Activated CD4-positive, alpha-beta T cell treated with anti-CD3 and anti-CD28 coated beads, Interleukin-2, amount 10 ng/mL, durations not matched to agents 24 days and 14 days (primary cell): ENCODE measurements around the gene ATRNL1. TPM values are rescaled to one million over a fixed set of nuclear protein-coding genes. Genes with fewer than 3 reads are reported as not detected.

ENCODE experiments used
- DNase-seq: peaks from one replicate; pipeline ENCODE4 v3.0.0; 2022
- H3K27ac Mint-ChIP-seq: one replicate; pipeline ENCODE4 v1.8.0; 2022; ENCODE audit warnings: mild to moderate bottlenecking, mixed read lengths
- H3K27me3 Mint-ChIP-seq: one replicate; pipeline ENCODE4 v1.8.0; 2022; ENCODE audit warnings: mixed read lengths
- H3K36me3 Mint-ChIP-seq: one replicate; pipeline ENCODE4 v1.8.0; 2022; ENCODE audit warnings: low read depth, mild to moderate bottlenecking, mixed read lengths
- H3K4me1 Mint-ChIP-seq: one replicate; pipeline ENCODE4 v1.8.0; 2021; ENCODE audit warnings: mixed read lengths
- H3K4me3 Mint-ChIP-seq: one replicate; pipeline ENCODE4 v1.8.0; 2022; ENCODE audit warnings: mild to moderate bottlenecking, moderate library complexity, mixed read lengths
- H3K9me3 Mint-ChIP-seq: one replicate; pipeline ENCODE4 v1.8.0; 2021; ENCODE audit warnings: mixed read lengths
- intact Hi-C: fragments of 100-400 bp; cut with micrococcal nuclease; formaldehyde crosslinking; loops from one replicate; pipeline ENCODE4 v1.15.1; 2023
- total RNA-seq: library from RNA; stranded (reverse); gene quantifications from 2 replicates; pipeline ENCODE4 v1.2.3, GENCODE V29; 2022

Gene ATRNL1
- 0.17 and 0.26 TPM in 2 replicates for total RNA-seq

GRCh38 chr10:115093286-115093775 is at the start of gene ATRNL1:
TSS of gene ATRNL1 (plus strand) at chr10:115093365. CDS start at chr10:115093751, 386 bp downstream.
- DNase-seq = no peak
- H3K4me1 Mint-ChIP-seq = peaks cover 10% of the 10 kb centered on the region
- peaks cover 57% of the 10 kb centered on the region for H3K27me3 Mint-ChIP-seq
- H3K4me3 Mint-ChIP-seq = peak within 1 kb of the TSS; percentile 81
- intact Hi-C loops = loop anchor here (10.0 kb wide), 2 partner anchors 159 to 219 kb away; partner anchors contain the start of gene TRUB1
- no peaks in the 10 kb centered on the region for H3K9me3 Mint-ChIP-seq
- H3K36me3 Mint-ChIP-seq = no peaks in the 10 kb centered on the region
- no peak within 1 kb of the TSS for H3K27ac Mint-ChIP-seq

GRCh38 chr10:115043719-115044118 is 49.4 kb upstream of the ATRNL1 start:
- Mint-ChIP-seq H3K4me1 (no peaks in the 10 kb centered on the region), H3K27ac (no peak overlapping the region), H3K4me3 (no peak overlapping the region), H3K9me3 (no peaks in the 10 kb centered on the region), H3K27me3 (peaks cover 4% of the 10 kb centered on the region), H3K36me3 (no peaks in the 10 kb centered on the region)
- no peak for DNase-seq
- intact Hi-C loops = no loop called here

- Mint-ChIP-seq H3K27ac (no peak overlapping the region), H3K27me3 (peaks cover 4% of the 10 kb centered on the region), H3K4me1 (no peaks in the 10 kb centered on the region), H3K9me3 (no peaks in the 10 kb centered on the region), H3K4me3 (no peak overlapping the region), H3K36me3 (no peaks in the 10 kb centered on the region)
- no peak for DNase-seq
- intact Hi-C loops = no loop called here
These were observed 48.3 kb upstream of the ATRNL1 start for GRCh38 chr10:115044891-115045290.

- Mint-ChIP-seq H3K4me3 (no peak overlapping the region), H3K27me3 (peaks cover 7% of the 10 kb centered on the region), H3K27ac (no peak overlapping the region), H3K36me3 (no peaks in the 10 kb centered on the region), H3K9me3 (no peaks in the 10 kb centered on the region), H3K4me1 (no peaks in the 10 kb centered on the region)
- DNase-seq = no peak
- intact Hi-C loops = no loop called here
These were observed 47.7 kb upstream of the ATRNL1 start for GRCh38 chr10:115045499-115045898.

- no peaks in the 10 kb centered on the region for H3K36me3 Mint-ChIP-seq
- peaks cover 7% of the 10 kb centered on the region for H3K27me3 Mint-ChIP-seq
- DNase-seq = no peak
- no peak overlapping the region for H3K4me3 Mint-ChIP-seq
- intact Hi-C loops = no loop called here
- no peaks in the 10 kb centered on the region for H3K9me3 Mint-ChIP-seq
- no peaks in the 10 kb centered on the region for H3K4me1 Mint-ChIP-seq
- H3K27ac Mint-ChIP-seq = no peak overlapping the region
These were observed 46.4 kb upstream of the ATRNL1 start for GRCh38 chr10:115046686-115047236.

- Mint-ChIP-seq H3K27ac (no peak overlapping the region), H3K4me1 (no peaks in the 10 kb centered on the region), H3K27me3 (peaks cover 7% of the 10 kb centered on the region), H3K4me3 (no peak overlapping the region), H3K9me3 (no peaks in the 10 kb centered on the region), H3K36me3 (no peaks in the 10 kb centered on the region)
- DNase-seq = no peak
- intact Hi-C loops = no loop called here
These were observed 45.5 kb upstream of the ATRNL1 start for GRCh38 chr10:115047705-115048104.

- H3K27ac Mint-ChIP-seq = no peak overlapping the region
- no peaks in the 10 kb centered on the region for H3K4me1 Mint-ChIP-seq
- H3K27me3 Mint-ChIP-seq = peaks cover 9% of the 10 kb centered on the region
- H3K4me3 Mint-ChIP-seq = no peak overlapping the region
- DNase-seq = no peak
- H3K9me3 Mint-ChIP-seq = no peaks in the 10 kb centered on the region
- H3K36me3 Mint-ChIP-seq = no peaks in the 10 kb centered on the region
- intact Hi-C loops = no loop called here
These were observed 43.8 kb upstream of the ATRNL1 start for GRCh38 chr10:115049318-115049717.

- no peak for DNase-seq
- Mint-ChIP-seq H3K36me3 (no peaks in the 10 kb centered on the region), H3K27me3 (peaks cover 10% of the 10 kb centered on the region), H3K4me1 (no peaks in the 10 kb centered on the region), H3K27ac (no peak overlapping the region), H3K9me3 (no peaks in the 10 kb centered on the region), H3K4me3 (no peak overlapping the region)
- intact Hi-C loops = no loop called here
These were observed 43.2 kb upstream of the ATRNL1 start for GRCh38 chr10:115049960-115050359.

- H3K27me3 Mint-ChIP-seq = peaks cover 12% of the 10 kb centered on the region
- intact Hi-C loops = no loop called here
- H3K9me3 Mint-ChIP-seq = no peaks in the 10 kb centered on the region
- DNase-seq = no peak
- H3K27ac Mint-ChIP-seq = no peak overlapping the region
- no peaks in the 10 kb centered on the region for H3K4me1 Mint-ChIP-seq
- no peak overlapping the region for H3K4me3 Mint-ChIP-seq
- H3K36me3 Mint-ChIP-seq = no peaks in the 10 kb centered on the region
These were observed 42.7 kb upstream of the ATRNL1 start for GRCh38 chr10:115050375-115051010.

GRCh38 chr10:115051216-115051615 is 41.9 kb upstream of the ATRNL1 start:
- no peak overlapping the region for H3K4me3 Mint-ChIP-seq
- no peak for DNase-seq

GRCh38 chr10:115052226-115052625 is 40.9 kb upstream of the ATRNL1 start:
- no peak overlapping the region for H3K4me3 Mint-ChIP-seq
- intact Hi-C loops = no loop called here

More at GRCh38 chr10:115051216-115051615, 41.9 kb upstream of the ATRNL1 start:
- Mint-ChIP-seq H3K27me3 (peaks cover 12% of the 10 kb centered on the region), H3K4me1 (no peaks in the 10 kb centered on the region), H3K27ac (no peak overlapping the region), H3K36me3 (no peaks in the 10 kb centered on the region), H3K9me3 (no peaks in the 10 kb centered on the region)
- intact Hi-C loops = no loop called here

GRCh38 chr10:115052728-115053127 is 40.4 kb upstream of the ATRNL1 start:
- no peaks in the 10 kb centered on the region for H3K9me3 Mint-ChIP-seq
- H3K27ac Mint-ChIP-seq = no peak overlapping the region
- no peak overlapping the region for H3K4me3 Mint-ChIP-seq
- no peak for DNase-seq
- H3K27me3 Mint-ChIP-seq = peaks cover 14% of the 10 kb centered on the region
- H3K36me3 Mint-ChIP-seq = no peaks in the 10 kb centered on the region
- no peaks in the 10 kb centered on the region for H3K4me1 Mint-ChIP-seq
- intact Hi-C loops = no loop called here

More at GRCh38 chr10:115052226-115052625, 40.9 kb upstream of the ATRNL1 start:
- H3K27ac Mint-ChIP-seq = no peak overlapping the region
- H3K27me3 Mint-ChIP-seq = peaks cover 14% of the 10 kb centered on the region
- no peaks in the 10 kb centered on the region for H3K36me3 Mint-ChIP-seq
- H3K4me1 Mint-ChIP-seq = no peaks in the 10 kb centered on the region
- no peaks in the 10 kb centered on the region for H3K9me3 Mint-ChIP-seq
- no peak for DNase-seq

- Mint-ChIP-seq H3K27ac (no peak overlapping the region), H3K4me3 (no peak overlapping the region), H3K36me3 (no peaks in the 10 kb centered on the region), H3K4me1 (no peaks in the 10 kb centered on the region), H3K9me3 (no peaks in the 10 kb centered on the region), H3K27me3 (peaks cover 12% of the 10 kb centered on the region)
- intact Hi-C loops = no loop called here
- DNase-seq = no peak
These were observed 37.0 kb upstream of the ATRNL1 start for GRCh38 chr10:115056186-115056585.

- DNase-seq = no peak
- intact Hi-C loops = no loop called here
- H3K36me3 Mint-ChIP-seq = no peaks in the 10 kb centered on the region
- H3K27me3 Mint-ChIP-seq = peaks cover 12% of the 10 kb centered on the region
- H3K9me3 Mint-ChIP-seq = no peaks in the 10 kb centered on the region
- no peak overlapping the region for H3K27ac Mint-ChIP-seq
- H3K4me1 Mint-ChIP-seq = no peaks in the 10 kb centered on the region
- H3K4me3 Mint-ChIP-seq = no peak overlapping the region
These were observed 33.8 kb upstream of the ATRNL1 start for GRCh38 chr10:115059301-115059898.
